Esophagus (tissue), 2 donors: ENCODE measurements around the gene MFN1. TPM values are rescaled to one million over a fixed set of nuclear protein-coding genes. Genes with fewer than 3 reads are reported as not detected.

Experiments
- H3K27ac ChIP-seq, 2 donors: one replicate each; pipeline ENCODE4 v1.5.1; 2013; ENCODE audit warnings: low read depth in 2 of 2, mild to moderate bottlenecking in 2 of 2, inconsistent platforms in 1 of 2, low read length in 1 of 2, moderate library complexity in 1 of 2
- H3K27me3 ChIP-seq, 2 donors: one replicate each; pipeline ENCODE4 v1.6.1; 2013; ENCODE audit warnings: low read length in 2 of 2, control low read depth in 1 of 2, mild to moderate bottlenecking in 1 of 2; ENCODE audit not compliant: insufficient read depth in 2 of 2, control insufficient read depth in 1 of 2
- H3K36me3 ChIP-seq, 2 donors: one replicate each; pipeline ENCODE4 v1.6.1; 2013; ENCODE audit warnings: low read length in 1 of 2; ENCODE audit not compliant: control insufficient read depth in 2 of 2, insufficient read depth in 2 of 2
- H3K4me1 ChIP-seq, 2 donors: one replicate each; pipeline ENCODE4 v1.6.1; 2013; ENCODE audit warnings: low read length in 1 of 2; ENCODE audit not compliant: control insufficient read depth in 2 of 2, insufficient read depth in 2 of 2
- H3K4me3 ChIP-seq, 2 donors: one replicate each; pipeline ENCODE4 v1.5.1; 2013; ENCODE audit warnings: low read length in 2 of 2, mild to moderate bottlenecking in 2 of 2, low read depth in 1 of 2, moderate library complexity in 1 of 2
- H3K9me3 ChIP-seq, 2 donors: one replicate each; pipeline ENCODE4 v1.6.1; 2013; ENCODE audit warnings: mild to moderate bottlenecking in 2 of 2, low read depth in 1 of 2, low read length in 1 of 2, moderate library complexity in 1 of 2; ENCODE audit not compliant: control insufficient read depth in 2 of 2, insufficient read depth in 1 of 2
- WGBS, 2 donors: extraction: QIAGEN DNeasy Blood & Tissue Kit; methylation state at CpG; one replicate each; pipeline ENCODE4 v1.1.7; 2013; 5-methylcytosine and 5-hydroxymethylcytosine counted together
- polyA plus RNA-seq, 2 donors: library from polyadenylated mRNA; stranded (reverse); fragments of 200-250 nt; gene quantifications; one replicate each; pipeline ENCODE4 v1.2.3, GENCODE V29; 2013
- donor health status: healthy with polysubstance abuse.
- donor health status: Bipolar disorder and iron deficiency.

MFN1 gene
- polyA plus RNA-seq, 2 donors: 17.3 to 17.6 TPM

- Histone ChIP-seq H3K27me3 (no peaks in the 10 kb centered on the region), H3K27ac (no peak overlapping the region), H3K36me3 (peaks cover 0 to 2% of the 10 kb centered on the region in 2 donors), H3K4me1 (no peaks in the 10 kb centered on the region), H3K9me3 (no peaks in the 10 kb centered on the region), H3K4me3 (no peak overlapping the region)
- 84 to 85% methylated on average over 3 of the region's 3 CpGs for WGBS, 2 donors
These were observed 71.1 kb downstream of the MFN1 start for GRCh38 chr3:179418610-179419009.

DNA sequence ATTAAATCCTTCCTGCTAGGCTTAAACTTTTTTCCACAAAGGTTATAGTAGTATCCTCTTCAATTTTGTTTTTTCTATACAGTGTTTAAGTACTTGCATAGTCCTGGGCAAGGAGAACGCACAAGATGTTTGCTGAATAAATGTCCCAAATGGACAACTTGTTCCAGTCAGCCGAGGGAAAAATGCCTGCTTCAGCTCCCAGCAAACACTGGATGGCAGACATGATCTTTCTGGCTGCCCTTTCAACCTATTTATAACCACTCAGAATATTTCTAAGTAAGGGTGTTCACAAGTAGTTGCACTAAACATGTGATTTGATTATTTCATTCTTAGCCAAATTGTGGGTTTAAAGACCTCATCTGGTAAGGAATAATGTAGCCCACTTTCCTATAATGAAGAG is 74.0 kb downstream of the MFN1 start:
- peaks cover 2% of the 10 kb centered on the region in 2 donors for H3K36me3 ChIP-seq
- no peaks in the 10 kb centered on the region for H3K9me3 ChIP-seq
- H3K27me3 ChIP-seq: no peaks in the 10 kb centered on the region
- 28 to 39% methylated on average over 2 of the region's 2 CpGs for whole genome bisulfite sequencing, 2 donors
- no peak overlapping the region for H3K4me3 ChIP-seq
- no peak overlapping the region for H3K27ac ChIP-seq
- H3K4me1 ChIP-seq: no peaks in the 10 kb centered on the region

DNA sequence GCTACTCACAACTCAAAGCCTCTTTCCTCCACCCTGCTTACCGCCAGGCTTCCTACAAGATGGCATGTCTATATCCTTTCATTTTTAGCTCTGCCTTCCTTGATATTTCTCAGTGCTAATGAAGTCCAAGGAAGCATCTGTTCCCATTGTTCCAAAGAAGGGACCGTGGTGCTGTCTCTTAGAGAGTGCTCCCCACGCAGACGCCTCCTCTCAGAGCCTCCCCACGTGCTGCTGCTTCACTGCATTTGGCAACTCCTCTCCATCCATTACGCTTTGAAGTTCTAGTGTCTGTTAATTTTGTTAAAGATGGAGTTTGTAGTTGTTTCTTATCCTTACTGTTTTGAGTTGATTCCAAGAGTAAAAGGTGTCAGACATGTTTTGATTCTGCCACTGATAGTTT is 77.6 kb downstream of the MFN1 start:
- no peaks in the 10 kb centered on the region for H3K9me3 ChIP-seq
- no peaks in the 10 kb centered on the region for H3K27me3 ChIP-seq
- 95 to 96% methylated on average over 6 of the region's 6 CpGs for WGBS, 2 donors
- no peak overlapping the region for H3K27ac ChIP-seq
- H3K4me3 ChIP-seq: no peak overlapping the region
- H3K36me3 ChIP-seq: peaks cover 0 to 2% of the 10 kb centered on the region in 2 donors
- no peaks in the 10 kb centered on the region for H3K4me1 ChIP-seq

DNA sequence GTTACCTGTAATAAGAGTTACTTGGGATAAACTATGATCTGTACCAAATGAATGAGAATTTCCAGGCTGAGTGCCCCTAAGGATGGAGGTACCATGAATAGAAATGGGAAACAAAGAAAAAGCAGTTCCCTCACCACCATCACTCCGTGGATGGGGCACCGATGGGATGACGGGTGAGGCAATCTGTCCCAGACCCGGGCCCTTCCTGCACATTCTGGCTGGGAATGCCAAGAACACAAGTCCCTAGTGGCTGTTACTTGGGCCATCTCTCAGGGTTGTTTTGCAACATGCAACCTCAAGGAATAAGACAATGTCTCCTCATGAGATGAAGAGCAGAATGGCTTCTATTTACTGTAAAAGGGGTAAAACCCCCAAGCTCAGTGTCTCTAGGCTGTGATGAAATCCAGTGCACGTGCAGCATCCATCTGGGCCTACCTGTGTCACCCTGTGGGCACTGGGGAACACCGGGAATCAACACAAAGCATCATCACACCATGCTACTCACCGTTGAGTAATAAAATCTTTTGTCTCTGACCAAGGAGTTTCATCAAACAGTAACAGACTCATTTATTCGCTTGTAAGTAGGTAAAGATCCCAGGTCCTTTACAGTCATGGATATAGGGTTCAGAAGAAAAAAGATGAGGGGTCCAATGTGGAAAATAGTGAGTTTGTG is 81.5 kb downstream of the MFN1 start:
- no peaks in the 10 kb centered on the region for H3K27me3 ChIP-seq
- 88 to 89% methylated on average over 8 of the region's 8 CpGs for WGBS, 2 donors
- no peak overlapping the region for H3K4me3 ChIP-seq
- no peaks in the 10 kb centered on the region for H3K4me1 ChIP-seq
- H3K27ac ChIP-seq: no peak overlapping the region
- no peaks in the 10 kb centered on the region for H3K9me3 ChIP-seq
- H3K36me3 ChIP-seq: peaks cover 0 to 2% of the 10 kb centered on the region in 2 donors

GRCh38 chr3:179430277-179430870 is 82.9 kb downstream of the MFN1 start:
- 78 to 87% methylated on average over 2 of the region's 2 CpGs for WGBS, 2 donors
- no peaks in the 10 kb centered on the region for H3K4me1 ChIP-seq
- no peaks in the 10 kb centered on the region for H3K36me3 ChIP-seq
- H3K9me3 ChIP-seq: no peaks in the 10 kb centered on the region
- peak overlapping the region in 1 of 2 donors; percentile 42 for H3K27ac ChIP-seq
- no peak overlapping the region for H3K4me3 ChIP-seq
- no peaks in the 10 kb centered on the region for H3K27me3 ChIP-seq

- Histone ChIP-seq H3K4me1 (no peaks in the 10 kb centered on the region), H3K27me3 (no peaks in the 10 kb centered on the region)
- 61 to 68% methylated on average over 3 of the region's 3 CpGs for WGBS, 2 donors
These were observed 84.5 kb downstream of the MFN1 start for GRCh38 chr3:179432021-179432420.

DNA sequence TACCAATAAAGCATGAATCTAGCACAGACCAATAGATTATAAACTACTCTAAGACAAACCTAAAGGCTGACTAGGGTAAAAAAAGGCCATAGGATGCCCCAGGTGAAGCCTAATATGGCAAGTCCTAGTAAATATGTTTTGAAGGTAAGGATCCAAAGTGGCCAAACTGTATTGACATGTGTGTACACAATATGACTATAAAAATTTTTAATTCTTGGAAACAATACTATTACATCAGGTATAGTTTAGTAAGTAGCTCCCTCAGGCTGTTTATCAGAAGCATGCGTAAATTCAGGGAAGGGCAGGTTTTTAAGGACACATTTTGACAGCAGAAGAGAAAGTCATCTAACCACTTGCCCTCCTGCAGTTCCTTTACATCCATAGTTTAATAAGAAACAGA is 84.9 kb downstream of the MFN1 start:
- WGBS, 2 donors: 46 to 52% methylated on average over 1 of the region's 1 CpG
- H3K36me3 ChIP-seq: no peaks in the 10 kb centered on the region
- no peaks in the 10 kb centered on the region for H3K4me1 ChIP-seq
- no peaks in the 10 kb centered on the region for H3K27me3 ChIP-seq
- H3K9me3 ChIP-seq: no peaks in the 10 kb centered on the region
- H3K27ac ChIP-seq: no peak overlapping the region
- H3K4me3 ChIP-seq: no peak overlapping the region

More at GRCh38 chr3:179432021-179432420, 84.5 kb downstream of the MFN1 start:
- Histone ChIP-seq H3K9me3 (no peaks in the 10 kb centered on the region), H3K27ac (no peak overlapping the region), H3K36me3 (no peaks in the 10 kb centered on the region), H3K4me3 (no peak overlapping the region)

DNA sequence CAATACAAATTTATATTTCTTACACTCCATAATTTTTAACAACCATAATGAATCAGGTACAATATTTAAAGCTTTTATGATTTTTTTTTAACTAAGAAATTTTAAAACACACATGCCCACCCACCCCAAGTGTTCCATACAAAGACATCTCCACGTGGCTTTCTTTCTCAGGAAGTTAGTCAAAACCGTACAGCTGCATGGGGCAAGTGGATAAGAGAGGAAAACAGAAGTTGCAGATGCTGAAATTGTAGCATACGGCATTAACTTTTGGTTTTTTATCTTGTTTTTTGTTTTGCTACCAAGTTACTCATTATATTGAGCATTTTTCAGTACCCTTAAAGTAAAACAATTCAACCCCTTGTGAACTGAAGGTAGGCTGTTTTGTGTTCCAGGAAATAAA is 89.0 kb downstream of the MFN1 start:
- H3K36me3 ChIP-seq: no peaks in the 10 kb centered on the region
- no peak overlapping the region for H3K4me3 ChIP-seq
- no peaks in the 10 kb centered on the region for H3K27me3 ChIP-seq
- H3K4me1 ChIP-seq: no peaks in the 10 kb centered on the region
- no peak overlapping the region for H3K27ac ChIP-seq
- H3K9me3 ChIP-seq: no peaks in the 10 kb centered on the region
- WGBS, 2 donors: 61 to 69% methylated on average over 3 of the region's 3 CpGs

DNA sequence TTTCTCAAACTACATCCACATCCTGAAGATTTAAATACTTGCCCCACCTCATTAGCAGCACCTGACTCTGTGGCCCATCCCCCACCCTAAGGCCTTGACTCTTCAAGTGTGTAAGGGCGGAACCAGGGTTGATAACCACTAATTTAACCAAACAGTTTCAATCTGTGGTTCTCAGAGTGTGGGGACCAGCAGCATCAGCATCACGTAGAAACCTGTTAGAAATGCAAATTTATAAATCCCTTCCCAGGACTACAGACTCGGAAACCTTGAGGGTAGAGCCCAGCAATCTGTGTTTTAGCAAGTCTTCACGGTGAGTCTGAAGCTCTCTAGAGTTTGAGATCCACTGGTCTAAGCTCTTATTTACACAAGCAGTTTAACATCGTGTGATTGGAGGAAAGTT is 91.3 kb downstream of the MFN1 start:
- H3K27me3 ChIP-seq: no peaks in the 10 kb centered on the region
- H3K4me3 ChIP-seq: no peak overlapping the region
- WGBS, 2 donors: 61 to 67% methylated on average over 5 of the region's 5 CpGs
- no peaks in the 10 kb centered on the region for H3K9me3 ChIP-seq
- no peaks in the 10 kb centered on the region for H3K36me3 ChIP-seq
- H3K27ac ChIP-seq: no peak overlapping the region
- H3K4me1 ChIP-seq: no peaks in the 10 kb centered on the region
